NCI-H82 (cell line): ENCODE data around the gene TSHZ3.
A peak's percentile ranks its signal among the peaks of the same experiment; 100 is the strongest.

Experiments used
- DNase-seq: peaks from one replicate; lab custom pipeline; 2025; lab: John Stamatoyannopoulos, UW

TSHZ3 gene

DNA sequence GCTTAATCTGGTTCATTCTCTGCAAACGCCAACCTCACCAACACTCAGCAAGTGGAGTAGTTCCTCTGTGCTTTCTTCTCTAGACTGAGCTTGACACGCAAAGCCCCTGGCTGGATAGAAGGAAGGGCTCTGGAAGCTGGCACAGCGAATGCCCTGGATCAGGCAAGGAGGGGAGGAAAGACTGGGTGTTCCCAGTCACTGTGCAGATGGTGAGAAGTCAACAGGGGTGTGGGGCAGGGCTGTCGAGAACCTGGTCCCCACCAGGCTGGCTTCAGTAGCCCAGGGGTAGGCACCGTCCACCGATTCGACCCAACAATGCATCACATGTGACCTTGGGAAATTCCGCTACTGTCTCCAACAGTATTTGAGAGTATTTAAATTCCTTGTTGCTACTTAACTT lies 65.5 kb downstream of the TSHZ3 start:
- DNase-seq, result no peak

DNA sequence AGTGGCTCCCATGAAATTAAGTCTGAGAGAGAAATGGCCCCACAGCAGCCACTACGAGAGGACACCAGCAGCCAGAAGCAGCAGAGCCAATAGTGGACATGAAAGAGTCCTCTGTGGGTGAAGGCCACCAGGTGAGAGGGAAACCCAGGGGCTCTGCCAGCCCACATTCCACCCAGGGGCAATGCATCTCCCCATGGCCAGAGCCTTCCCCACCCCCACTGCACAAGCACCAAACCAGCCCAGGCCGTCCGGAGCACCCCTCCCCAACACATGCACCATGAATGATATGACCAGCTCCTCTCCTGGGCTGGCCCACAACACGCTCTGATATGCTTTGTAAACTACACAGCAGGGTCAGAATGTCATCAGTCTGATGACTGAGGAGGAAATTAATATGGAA lies 66.9 kb downstream of the TSHZ3 start:
- DNase-seq, result no peak

DNA sequence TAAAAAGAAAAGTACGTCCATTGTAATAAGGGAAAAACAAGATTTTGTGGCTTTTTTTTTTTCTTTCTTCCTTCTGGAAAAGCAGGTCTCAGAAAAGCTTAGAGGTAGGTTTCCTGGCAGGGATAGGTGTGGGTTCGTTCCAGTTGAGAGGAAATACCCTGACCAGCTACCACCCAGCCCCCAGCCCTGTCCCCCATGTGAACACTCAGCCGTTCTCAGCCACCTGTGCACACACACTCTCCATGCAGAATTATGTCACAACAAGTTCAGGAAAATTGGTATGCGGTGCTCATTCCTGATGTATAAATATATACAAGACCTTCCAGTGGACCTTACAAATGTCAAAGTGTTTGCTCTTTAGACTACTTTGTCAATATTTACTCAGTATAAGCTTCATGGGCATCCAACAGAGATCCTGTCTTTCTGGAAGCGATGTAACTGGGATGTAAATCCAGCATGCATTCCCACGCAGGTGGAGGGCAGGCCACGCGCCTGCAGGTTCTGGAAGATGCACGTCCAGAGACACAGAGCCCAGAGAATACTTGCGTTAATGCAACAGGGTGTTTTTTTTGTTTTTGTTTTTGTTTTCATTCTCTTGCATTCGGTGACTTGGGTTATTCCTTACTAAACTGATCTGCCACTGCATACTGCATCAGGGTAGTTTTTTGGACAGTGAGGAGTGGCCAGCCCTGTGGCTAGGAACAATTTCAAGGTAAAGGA lies 68.8 kb downstream of the TSHZ3 start:
- no peak for DNase-seq

DNA sequence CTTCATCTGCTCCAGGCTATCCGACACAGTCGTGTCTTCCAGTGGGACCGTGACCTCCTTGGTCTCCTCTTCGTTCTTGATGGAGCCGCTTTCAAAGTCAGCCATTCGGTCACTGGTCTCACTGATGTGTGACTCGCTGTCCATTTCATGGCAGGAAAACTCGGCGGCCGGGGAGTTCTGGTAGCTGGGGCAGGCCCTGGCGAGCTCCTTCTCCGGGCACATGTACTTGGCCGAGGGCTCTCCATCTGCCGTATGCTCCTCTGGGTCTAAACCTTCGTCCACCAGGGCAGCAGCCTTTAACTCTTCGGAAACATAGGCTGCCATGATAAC lies 69.8 kb downstream of the TSHZ3 start:
- DNase-seq, result no peak

DNA sequence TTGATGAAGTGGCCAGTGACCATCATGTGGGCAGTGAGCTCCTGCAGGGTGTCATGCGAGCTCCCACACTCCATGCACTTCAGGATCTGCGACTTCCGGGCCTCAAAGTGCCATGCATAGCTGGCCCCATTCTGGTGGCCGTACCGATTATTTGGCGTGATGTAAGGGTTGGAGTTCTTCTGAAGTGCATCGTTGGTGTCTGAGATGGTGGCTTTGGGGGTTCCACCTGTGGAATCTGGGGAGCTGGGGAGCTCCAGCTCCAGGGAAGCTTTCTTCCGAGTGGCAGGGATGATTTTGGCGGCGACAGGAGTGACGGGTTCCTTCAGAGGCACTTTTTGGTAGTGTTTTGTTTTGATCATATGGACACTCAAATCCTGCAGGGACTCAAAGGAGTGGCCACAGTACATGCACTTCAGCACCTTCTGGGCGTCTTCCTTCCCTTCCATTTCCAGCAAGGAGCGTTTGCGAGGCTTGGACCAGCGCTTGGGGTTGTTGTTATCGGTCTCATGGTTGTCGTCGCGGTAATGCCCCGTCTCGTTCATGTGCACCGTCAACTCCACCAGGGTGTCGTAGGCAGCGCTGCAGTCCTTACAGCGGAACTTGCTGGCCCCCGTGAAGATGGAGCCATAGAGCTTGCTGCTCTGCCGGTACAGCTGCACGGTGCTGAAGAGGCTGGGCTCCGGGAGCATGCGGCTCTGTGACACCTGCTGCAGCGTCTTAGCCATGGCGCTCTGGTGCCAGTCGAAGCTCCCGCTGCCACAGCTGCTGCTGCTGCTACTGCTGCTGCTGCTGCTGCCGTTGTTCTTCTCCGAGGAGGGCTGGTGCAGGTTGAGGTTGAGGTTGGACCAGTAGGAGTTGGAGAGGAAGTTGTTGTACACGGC lies 70.4 kb downstream of the TSHZ3 start:
- DNase-seq, result no peak

DNA sequence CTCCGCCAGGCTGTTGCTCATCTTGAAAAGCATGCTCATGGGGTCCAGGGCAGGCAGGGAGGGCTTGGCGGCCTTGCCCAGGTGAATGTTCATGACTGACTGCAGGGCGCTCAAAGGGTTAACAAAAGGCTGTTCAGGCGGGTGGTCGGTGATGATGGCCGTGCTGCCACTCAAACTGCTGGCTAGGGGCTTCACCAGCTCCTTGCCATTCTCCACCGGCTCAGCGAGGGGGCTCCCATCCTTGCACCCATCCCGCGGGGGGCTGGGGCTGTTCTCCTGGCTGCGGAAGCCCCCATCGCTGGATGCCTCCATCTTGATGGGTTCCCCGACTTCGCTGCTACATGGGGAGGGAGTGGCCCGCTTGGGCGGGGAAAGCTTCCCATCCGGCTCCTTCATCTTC lies 71.7 kb downstream of the TSHZ3 start:
- no peak for DNase-seq

DNA sequence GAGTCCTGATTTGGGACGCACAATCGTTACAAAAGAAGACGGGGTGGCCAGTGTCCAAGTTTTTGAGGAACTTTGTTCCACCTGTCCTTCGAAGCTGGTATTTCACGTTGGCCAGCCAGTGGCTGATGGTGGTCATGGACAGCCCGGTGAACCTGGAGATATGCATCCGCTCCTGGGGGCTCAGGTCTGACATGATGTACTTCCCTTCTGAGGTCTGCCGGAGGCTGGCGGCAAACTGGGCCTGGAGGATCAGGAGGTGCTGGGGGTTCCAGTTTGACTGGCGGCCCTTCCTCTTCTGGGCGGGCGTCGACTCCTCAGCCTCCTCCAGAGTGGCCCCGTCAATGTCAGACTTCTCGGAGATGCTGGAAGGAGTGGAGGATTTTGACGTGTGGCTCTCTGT lies 72.4 kb downstream of the TSHZ3 start:
- DNase-seq, result no peak

DNA sequence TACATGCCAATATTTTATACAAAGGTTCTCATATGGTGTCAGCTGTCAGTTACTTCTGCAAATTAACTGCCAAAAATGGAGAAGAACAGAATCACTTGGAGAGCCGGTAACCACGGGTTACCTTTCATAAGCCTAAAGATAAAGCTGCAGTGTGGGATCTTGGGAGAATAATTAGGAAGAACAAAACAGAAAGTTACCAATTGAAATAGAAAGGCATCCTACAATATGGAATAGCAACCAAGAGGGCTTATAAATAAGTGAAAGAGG lies 74.2 kb downstream of the TSHZ3 start:
- DNase-seq, result no peak

DNA sequence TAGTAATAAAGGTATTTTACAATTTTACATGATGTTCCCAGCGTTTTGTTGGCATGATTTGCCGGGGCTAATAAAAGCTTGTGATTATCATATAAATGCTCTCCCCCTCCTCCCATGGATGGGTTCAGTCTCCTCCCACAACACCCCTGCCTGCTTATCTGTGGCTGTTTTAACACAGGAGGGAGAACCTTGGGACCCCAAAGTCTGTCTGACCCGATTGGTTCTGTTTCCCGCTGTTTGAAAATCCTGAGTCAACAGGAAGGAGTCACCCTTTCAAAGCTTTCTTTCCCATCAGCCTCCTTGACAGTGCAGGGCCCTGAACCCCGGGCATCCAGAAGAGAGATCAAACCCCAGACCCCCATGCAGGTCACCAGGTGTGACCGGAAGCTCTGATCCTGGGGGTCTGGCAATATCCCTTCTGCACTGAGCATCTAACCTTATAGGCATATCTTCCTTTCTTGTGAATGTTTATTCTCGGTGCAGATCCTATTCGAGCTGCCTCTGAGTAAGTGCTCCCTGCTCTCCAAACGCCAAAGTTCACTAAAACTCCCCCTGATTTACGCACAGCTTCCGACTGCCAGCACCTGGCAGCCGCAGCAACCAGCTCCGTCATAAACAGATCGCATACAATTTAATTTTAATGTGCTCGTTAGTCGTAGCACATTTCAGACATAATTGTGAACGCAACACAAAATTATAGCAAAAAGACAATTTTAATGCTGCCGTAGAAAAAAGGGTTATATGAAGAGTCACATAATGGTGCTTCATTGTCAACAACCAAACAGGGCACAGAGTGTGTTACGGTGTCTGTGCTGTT lies 74.8 kb downstream of the TSHZ3 start:
- DNase-seq, result no peak

DNA sequence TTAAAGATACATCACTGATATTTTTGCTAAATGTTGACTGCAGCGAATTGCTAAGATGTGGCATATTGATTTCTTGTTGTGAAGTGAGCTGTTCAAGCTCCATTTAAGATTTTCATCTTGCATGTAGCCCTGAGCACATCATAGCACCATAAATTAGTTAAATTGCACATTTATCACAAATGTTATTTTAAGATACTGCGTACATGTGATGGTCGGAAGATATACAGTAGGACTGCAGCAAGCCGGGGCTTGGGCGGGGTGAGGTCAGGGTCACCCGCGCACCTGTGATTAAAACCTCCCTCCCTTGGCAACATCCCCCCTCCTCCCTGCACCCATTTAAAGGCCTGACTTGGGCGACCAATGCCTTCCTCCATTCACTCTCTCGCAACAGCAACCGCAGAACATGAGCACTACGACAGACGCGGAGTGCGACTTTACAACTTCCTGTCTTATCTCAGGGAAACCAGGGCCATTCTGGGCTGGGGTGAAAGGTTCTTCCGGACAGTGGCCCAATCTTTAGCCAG lies 76.6 kb downstream of the TSHZ3 start:
- no peak for DNase-seq

DNA sequence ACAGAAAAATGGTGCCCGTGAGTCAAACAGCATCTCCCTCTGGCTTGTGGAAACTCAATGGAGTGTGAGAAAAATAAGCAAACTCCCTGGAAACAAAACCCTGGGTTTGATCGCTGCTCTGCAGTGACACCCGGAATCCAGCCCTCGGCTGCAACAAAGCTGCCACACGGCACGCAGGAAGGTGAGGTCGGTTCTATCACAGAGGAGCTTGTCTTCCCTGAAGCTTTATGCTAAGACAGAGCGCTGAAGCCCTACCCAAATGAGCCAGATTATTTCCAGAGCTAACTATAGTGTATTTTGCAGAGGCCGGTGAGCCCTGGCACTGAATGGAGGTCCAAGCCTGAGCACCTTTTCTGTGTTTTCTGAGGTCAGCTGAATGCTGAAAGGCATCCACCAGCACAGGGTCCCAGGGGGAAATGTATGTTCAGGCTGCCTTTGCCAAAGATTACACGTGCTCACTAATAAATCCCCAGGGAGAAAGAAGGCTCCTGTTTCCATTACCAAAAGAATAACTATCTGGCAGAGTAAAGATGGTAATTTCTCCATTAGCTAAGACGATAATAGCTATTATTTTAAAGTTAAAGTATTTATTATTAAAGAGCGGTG lies 77.8 kb downstream of the TSHZ3 start:
- DNase-seq, result peak; percentile 51

DNA sequence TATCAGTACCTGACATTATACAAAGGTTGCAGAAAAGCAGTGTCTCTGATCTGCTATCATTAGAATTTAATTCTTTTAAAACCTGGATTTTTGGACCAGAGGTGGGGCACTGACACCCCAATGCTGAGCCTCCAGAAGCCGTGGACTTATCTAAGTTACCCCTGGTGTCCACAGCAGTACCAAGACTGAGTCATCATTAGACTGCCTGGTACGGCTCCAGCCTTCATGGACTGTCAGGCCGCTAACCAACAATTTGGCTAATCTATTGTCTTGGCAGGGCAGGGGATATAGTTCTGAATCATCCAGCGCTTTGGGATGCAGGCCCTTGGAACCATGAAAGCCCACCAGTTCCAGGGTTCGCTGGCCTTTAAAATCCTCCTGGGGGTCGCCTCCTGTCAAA lies 78.3 kb downstream of the TSHZ3 start:
- DNase-seq, result no peak

DNA sequence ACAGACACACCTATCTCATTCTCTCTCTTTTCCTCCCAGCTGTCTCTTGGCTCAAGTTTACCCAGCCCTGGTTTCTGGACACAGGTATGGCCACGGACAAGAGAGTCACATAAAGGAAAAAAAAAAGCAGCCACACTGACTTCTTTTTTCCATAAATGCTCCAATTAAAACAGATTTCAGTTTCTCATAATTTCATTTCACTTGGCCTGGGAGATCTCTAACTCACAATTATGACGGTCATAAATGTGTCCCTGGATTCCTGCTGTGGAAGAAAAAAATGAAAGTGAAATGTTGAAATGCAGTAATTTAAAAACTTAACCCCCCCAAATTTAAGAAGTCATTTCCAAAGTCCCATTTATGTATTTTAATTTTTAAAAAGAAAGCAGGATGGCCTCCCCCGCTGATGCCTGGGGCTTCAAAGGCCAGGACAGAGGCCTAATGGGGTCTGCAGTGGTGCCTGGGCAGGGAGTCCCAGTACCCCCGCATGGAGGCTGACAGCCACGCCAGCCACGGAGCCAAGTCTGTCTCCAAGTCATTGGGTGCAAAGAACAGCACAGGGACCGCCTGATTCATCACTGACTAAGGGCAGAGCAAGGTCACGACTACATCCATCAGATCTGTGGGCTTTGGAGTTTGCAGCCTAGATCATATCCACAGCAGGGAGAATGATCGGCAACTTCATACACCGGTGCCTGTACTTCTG lies 79.7 kb downstream of the TSHZ3 start:
- DNase-seq, result no peak

DNA sequence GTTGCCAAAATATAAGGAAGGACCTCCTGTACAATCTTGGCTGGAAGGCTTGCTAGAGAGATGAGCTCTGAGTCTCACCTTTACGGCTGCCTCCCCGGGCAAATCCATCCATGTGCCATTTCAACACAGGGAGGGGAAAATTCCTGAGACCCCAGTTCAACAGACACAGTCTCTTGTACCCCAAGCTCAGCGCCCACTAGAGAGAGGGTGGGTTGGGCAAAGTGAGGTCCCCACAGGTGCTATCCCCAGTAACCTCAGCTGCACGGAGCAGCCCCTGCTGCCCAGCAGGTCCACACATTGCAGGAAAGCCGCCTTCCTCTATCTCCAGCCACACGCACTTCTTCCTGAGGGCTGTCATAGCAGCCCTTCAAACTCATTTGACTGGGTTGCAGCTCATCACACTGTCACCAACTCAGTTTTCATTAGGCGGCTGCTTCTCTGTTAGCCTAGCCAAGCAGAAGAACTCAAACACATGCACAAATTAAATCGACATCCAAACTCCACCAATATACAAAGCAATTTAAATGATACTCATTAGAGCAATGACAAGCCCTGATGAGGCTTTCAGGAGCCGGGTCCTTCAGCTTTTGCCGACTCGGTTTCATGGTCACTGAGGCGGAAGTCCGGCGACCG lies 80.4 kb downstream of the TSHZ3 start:
- DNase-seq, result no peak

DNA sequence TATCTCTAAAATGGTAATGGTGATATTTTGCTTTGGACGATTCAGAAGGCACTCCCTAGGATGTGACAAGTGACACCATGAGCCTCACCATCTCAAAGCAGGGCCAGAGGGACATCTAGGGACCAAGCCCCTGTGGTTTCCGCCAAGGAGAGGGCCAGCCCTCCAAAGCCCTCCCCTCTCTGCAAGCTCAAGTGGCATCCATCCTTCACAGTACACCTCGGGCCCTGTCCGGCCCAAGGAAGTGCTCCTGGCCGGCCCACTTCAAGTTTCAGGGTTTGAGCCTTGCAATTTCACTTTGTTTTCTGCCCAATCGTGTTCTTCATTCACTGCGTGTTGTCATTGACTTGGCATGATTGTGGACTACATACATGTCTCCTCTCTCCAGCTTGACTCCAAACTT lies 82.5 kb downstream of the TSHZ3 start:
- DNase-seq, result no peak

DNA sequence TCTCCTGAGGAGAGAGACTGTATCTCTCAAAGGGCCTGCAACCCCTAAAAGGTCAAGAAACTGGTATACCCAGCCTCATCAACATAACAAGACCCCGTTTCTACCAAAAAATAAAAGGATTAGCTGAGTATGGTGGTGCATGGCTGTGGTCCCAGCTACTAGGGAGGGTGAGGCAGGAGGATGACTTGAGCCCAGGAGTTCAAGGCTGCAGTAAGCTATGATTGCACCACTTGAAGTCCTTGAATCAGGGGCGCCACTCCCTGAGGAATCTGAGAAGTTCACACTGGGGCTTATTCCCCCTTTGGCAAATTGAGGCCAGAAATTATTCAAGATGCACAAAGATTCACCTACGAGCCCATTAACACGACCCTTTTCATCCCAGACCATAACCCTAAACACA lies 83.0 kb downstream of the TSHZ3 start:
- no peak for DNase-seq

DNA sequence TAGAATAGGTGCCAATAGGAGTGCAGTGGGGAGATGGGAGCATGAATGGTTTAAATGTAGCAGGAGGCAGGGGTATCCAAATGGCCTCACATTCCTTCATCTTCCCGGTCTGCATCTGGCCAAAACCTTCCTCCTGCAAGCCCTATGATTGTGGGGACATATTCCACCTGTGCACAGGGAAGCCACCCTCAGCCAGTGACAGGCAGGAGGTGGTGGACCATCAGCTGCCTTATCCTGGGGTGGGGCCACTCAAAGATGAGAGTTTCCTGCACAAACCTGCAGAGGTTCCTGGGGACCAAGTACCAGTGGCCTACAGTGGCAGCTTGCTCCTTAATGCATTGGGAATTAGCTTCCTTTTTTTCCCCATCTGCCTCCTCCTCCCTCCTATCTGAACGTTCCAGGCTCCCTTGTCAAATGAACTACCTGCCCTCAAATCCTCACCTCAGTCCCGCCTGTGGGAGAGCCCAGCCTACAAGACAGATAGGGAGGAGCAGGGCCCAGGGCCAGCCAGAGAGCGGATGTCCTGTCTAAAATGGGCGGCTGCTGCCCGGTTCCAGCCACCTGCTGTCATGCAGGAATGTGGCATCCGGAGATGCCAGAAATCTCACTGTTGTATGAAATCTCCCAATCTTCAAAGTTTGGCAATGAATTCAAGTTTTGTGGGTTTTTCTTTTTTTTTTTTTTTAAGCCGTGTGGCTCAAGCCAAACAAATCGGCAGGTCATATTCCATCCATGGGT lies 85.0 kb downstream of the TSHZ3 start:
- DNase-seq, result no peak

DNA sequence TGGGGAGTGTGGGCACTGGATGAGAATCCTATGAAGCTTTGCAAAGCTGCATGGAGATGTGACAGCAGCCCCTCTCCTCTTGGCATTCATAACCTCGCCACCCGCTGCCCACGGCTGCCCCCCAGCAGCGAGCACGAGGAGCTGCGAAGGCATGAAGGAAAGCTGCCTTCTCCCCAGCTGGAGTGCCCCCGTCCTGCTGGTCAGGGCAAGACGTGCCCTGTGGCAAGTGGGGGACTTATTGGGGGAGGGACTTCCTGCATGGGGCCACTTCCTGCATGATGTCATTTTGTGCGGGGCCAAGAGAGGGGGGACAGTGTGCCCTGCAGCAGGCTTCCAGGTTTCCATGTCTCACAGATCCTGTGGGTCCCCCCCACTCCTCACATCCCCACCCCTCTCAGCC lies 85.9 kb downstream of the TSHZ3 start:
- DNase-seq, result no peak

DNA sequence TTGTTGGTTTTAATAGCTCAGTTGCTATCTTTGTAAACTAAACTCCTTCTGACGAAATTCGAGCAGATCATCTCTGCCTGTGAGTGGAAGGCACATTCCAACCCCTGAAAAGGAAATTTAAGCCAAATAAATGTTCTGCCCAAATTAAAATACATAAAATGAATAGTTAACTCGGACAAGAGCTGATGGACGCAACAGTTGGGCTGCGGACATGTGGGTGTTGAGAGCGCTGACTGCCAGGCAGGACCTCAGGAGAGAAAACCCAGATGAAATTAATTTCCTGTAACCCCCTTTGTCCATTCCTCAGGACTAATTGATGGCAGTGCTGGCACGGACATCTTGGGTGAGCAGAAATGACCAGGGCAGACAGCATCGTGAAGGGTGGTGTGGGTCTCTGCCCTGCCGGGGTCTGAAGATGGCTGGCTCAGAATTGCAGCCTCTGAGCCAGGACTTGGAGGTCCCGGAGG lies 86.5 kb downstream of the TSHZ3 start:
- no peak for DNase-seq

DNA sequence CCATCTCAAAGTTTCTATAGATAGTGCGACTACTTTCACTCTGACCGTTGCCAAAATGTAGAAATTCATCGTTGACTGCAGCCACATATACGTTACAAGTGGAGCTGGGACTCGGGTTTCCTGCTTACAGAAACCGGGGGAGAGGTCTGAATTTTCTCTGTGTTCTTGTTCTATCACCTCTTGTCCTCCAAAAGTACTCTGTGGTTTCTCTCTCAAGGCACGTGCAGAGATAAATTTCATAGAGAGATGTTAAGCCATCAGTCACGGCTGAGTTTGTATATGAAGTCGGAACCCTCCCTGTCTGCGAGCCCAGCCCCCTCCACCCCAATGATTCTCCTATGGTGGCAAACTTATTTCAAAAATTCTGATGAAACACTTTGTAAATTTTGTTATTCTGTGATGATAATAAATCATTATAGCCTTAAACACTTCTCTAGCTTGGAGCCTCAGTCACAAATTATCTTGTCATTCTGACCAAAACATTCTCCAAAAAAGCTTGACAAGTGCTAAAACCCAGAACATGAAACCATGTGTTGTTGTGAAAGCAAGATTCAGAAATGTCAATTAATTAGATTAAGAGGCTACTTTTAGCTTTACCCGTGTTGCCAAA lies 87.5 kb downstream of the TSHZ3 start:
- no peak for DNase-seq
